Measurements from ENCODE around the gene TSPAN14.

The TSPAN14 gene

DNA sequence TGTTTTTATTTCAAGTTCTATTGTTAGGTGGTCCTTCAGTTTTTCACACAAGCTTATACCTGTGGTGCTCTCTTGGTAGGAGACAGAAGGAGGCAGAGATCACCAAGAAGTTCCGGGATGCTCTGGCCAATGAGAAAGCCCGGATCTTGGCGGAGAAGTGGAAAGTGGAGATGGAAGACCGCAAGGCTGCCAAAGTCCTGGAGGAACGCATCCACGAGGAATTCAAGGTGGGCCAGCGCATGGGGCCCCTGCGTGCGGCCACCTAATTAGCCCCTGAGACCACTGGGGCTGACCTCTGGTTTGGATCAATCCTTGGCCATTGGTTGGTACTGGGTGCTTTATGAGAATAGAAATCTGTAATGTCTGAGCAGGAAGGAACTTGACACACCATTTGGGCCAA, 117.2 kb downstream of the TSPAN14 start:
- WGBS (ENCODE audit: extremely low coverage, insufficient coverage, insufficient read length): no CpG with 5 or more reads among the region's 9 CpGs
- Histone ChIP-seq H2AK5ac (ENCODE audit: low read length) (no peak overlapping the region), H3K27ac (ENCODE audit: low read depth, low read length) (no peak overlapping the region), H4K8ac (ENCODE audit: low read depth, low read length) (no peak overlapping the region), H3K9me3 (ENCODE audit: insufficient read depth, low read depth, low read length) (peaks cover 1% of the 10 kb centered on the region), H3K14ac (ENCODE audit: low read length) (no peak overlapping the region), H3K4me3 (ENCODE audit: low read depth, low read length) (no peak overlapping the region), H3K36me3 (ENCODE audit: control insufficient read depth in 1 of 2, insufficient read depth in 2 of 2, low read length in 2 of 2) (peaks cover 0 to 3% of the 10 kb centered on the region in 2 experiments), H4K12ac (ENCODE audit: low read depth, low read length) (peak overlapping the region; percentile 18), H2BK5ac (ENCODE audit: low read depth, low read length, poor library complexity) (no peak overlapping the region), H4K91ac (ENCODE audit: low read depth, low read length) (no peak overlapping the region), H3K23ac (ENCODE audit: low read length) (no peak overlapping the region), H3K79me2 (ENCODE audit: control insufficient read depth, insufficient read depth, low read length, poor library complexity) (no peaks in the 10 kb centered on the region), H2BK12ac (ENCODE audit: low read length) (no peak overlapping the region), H3K27me3 (ENCODE audit: insufficient read depth, low read length) (no peaks in the 10 kb centered on the region), H2AFZ (ENCODE audit: insufficient read depth, low read length, poor library complexity) (no peak overlapping the region), H3K4me1 (ENCODE audit: control insufficient read depth in 1 of 2, insufficient read depth in 2 of 2, low read length in 2 of 2) (no peaks in the 10 kb centered on the region), H3K18ac (ENCODE audit: low read length) (no peak overlapping the region), H3K79me1 (ENCODE audit: low read length) (no peaks in the 10 kb centered on the region), H2BK120ac (ENCODE audit: insufficient read depth, low read length, poor library complexity) (no peak overlapping the region), H3K9ac (ENCODE audit: low read length) (no peak overlapping the region), H3K4me2 (ENCODE audit: low read length) (no peak overlapping the region), H3K4ac (ENCODE audit: low read depth, low read length) (no peak overlapping the region)
- DNase-seq: no peak

DNA sequence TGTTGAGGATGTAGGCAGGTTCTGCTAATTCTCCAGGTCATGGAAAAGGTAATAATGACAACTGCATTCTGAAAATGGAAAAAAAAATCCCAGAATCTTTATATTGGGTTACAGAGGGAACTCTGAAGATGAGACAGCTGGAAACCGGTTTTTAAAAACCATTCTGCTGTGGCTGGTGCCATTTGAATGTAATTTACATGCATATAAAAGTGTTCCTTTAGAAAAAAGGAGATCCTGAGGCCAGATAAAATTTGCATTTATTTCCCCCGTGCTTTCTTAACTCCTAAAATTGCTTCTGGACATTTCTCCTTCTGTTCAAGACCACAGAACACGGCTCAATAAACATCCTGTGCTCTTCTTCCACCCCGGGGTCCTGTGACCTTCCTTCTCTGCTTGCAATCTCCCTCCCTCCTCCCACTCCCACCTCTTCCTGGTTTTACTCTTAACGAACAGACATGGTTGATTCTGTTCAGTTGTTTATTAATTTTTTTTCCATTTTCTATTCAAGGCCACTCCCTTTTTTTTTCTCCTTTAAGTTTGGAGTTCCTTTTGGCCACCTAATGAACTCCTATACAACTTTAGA, 125.2 kb downstream of the TSPAN14 start:
- no peak overlapping the region for H2BK5ac ChIP-seq (ENCODE audit: low read depth, low read length, poor library complexity)
- H3K27ac ChIP-seq (ENCODE audit: low read depth, low read length): no peak overlapping the region
- no peak overlapping the region for H3K4ac ChIP-seq (ENCODE audit: low read depth, low read length)
- H3K9ac ChIP-seq (ENCODE audit: low read length): no peak overlapping the region
- no peaks in the 10 kb centered on the region for H3K27me3 ChIP-seq (ENCODE audit: insufficient read depth, low read length)
- H3K79me2 ChIP-seq (ENCODE audit: control insufficient read depth, insufficient read depth, low read length, poor library complexity): no peaks in the 10 kb centered on the region
- no CpG with 5 or more reads among the region's 5 CpGs for WGBS (ENCODE audit: extremely low coverage, insufficient coverage, insufficient read length)
- no peak overlapping the region for H3K4me2 ChIP-seq (ENCODE audit: low read length)
- H4K8ac ChIP-seq (ENCODE audit: low read depth, low read length): no peak overlapping the region
- H2AK5ac ChIP-seq (ENCODE audit: low read length): no peak overlapping the region
- H3K14ac ChIP-seq (ENCODE audit: low read length): no peak overlapping the region
- H2BK120ac ChIP-seq (ENCODE audit: insufficient read depth, low read length, poor library complexity): no peak overlapping the region
- no peak overlapping the region for H3K18ac ChIP-seq (ENCODE audit: low read length)
- no peak overlapping the region for H3K4me3 ChIP-seq (ENCODE audit: low read depth, low read length)
- DNase-seq: no peak
- H3K9me3 ChIP-seq (ENCODE audit: insufficient read depth, low read depth, low read length): no peaks in the 10 kb centered on the region
- no peak overlapping the region for H4K91ac ChIP-seq (ENCODE audit: low read depth, low read length)
- no peak overlapping the region for H4K12ac ChIP-seq (ENCODE audit: low read depth, low read length)
- H3K36me3 ChIP-seq (ENCODE audit: control insufficient read depth in 1 of 2, insufficient read depth in 2 of 2, low read length in 2 of 2): no peaks in the 10 kb centered on the region
- H3K23ac ChIP-seq (ENCODE audit: low read length): no peak overlapping the region
- peaks cover 0 to 3% of the 10 kb centered on the region in 2 experiments for H3K4me1 ChIP-seq (ENCODE audit: control insufficient read depth in 1 of 2, insufficient read depth in 2 of 2, low read length in 2 of 2)
- H2AFZ ChIP-seq (ENCODE audit: insufficient read depth, low read length, poor library complexity): no peak overlapping the region
- no peaks in the 10 kb centered on the region for H3K79me1 ChIP-seq (ENCODE audit: low read length)
- no peak overlapping the region for H2BK12ac ChIP-seq (ENCODE audit: low read length)

DNA sequence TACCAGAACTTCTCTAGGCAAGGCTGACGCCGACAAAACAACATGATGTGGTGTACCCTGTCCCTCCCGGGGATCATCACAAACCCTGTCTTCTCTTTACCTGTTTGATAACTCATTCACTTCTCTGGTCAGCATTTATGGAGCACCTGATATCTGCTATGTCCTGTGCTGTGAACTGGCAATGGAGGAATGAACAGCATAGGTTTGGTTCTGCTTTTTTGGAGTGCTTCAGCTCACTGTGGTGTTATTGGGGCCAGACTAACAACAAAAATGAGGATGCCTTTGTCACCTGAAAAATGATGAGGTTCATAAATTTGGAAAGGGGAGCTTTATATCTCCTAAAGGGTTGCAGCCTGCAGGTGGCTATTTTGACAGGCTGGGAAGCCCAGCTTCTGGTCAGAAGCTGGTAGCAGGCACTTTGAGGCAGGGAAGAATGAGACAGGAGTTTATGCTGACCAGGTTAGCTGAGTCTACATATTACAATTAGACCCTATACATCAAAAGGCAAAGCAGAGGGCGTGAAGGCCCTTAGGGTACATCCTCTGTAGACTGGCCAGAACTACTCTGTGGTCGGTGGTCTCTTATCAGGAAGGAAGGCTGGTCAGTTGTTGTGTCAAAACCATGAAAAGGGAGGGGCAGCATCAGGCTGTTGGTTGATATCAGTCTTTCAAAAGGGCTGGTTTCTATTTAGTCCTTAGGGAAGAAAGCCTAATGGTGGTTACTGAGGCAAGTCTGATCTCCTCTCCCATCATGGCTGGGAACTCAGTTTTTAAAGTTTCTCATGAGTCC, 125.9 kb downstream of the TSPAN14 start:
- H3K27ac ChIP-seq (ENCODE audit: low read depth, low read length): no peak overlapping the region
- H3K4ac ChIP-seq (ENCODE audit: low read depth, low read length): no peak overlapping the region
- no peak overlapping the region for H2BK5ac ChIP-seq (ENCODE audit: low read depth, low read length, poor library complexity)
- H2AK5ac ChIP-seq (ENCODE audit: low read length): no peak overlapping the region
- H3K4me2 ChIP-seq (ENCODE audit: low read length): no peak overlapping the region
- H3K4me3 ChIP-seq (ENCODE audit: low read depth, low read length): no peak overlapping the region
- peaks cover 0 to 3% of the 10 kb centered on the region in 2 experiments for H3K4me1 ChIP-seq (ENCODE audit: control insufficient read depth in 1 of 2, insufficient read depth in 2 of 2, low read length in 2 of 2)
- DNase-seq: no peak
- no peaks in the 10 kb centered on the region for H3K27me3 ChIP-seq (ENCODE audit: insufficient read depth, low read length)
- H3K18ac ChIP-seq (ENCODE audit: low read length): no peak overlapping the region
- H2BK12ac ChIP-seq (ENCODE audit: low read length): no peak overlapping the region
- H4K12ac ChIP-seq (ENCODE audit: low read depth, low read length): no peak overlapping the region
- no peak overlapping the region for H3K9ac ChIP-seq (ENCODE audit: low read length)
- H3K14ac ChIP-seq (ENCODE audit: low read length): no peak overlapping the region
- no peak overlapping the region for H3K23ac ChIP-seq (ENCODE audit: low read length)
- no peaks in the 10 kb centered on the region for H3K79me2 ChIP-seq (ENCODE audit: control insufficient read depth, insufficient read depth, low read length, poor library complexity)
- H3K79me1 ChIP-seq (ENCODE audit: low read length): no peaks in the 10 kb centered on the region
- H3K36me3 ChIP-seq (ENCODE audit: control insufficient read depth in 1 of 2, insufficient read depth in 2 of 2, low read length in 2 of 2): no peaks in the 10 kb centered on the region
- H4K91ac ChIP-seq (ENCODE audit: low read depth, low read length): no peak overlapping the region
- no CpG with 5 or more reads among the region's 5 CpGs for WGBS (ENCODE audit: extremely low coverage, insufficient coverage, insufficient read length)
- no peak overlapping the region for H2BK120ac ChIP-seq (ENCODE audit: insufficient read depth, low read length, poor library complexity)
- H4K8ac ChIP-seq (ENCODE audit: low read depth, low read length): no peak overlapping the region
- no peaks in the 10 kb centered on the region for H3K9me3 ChIP-seq (ENCODE audit: insufficient read depth, low read depth, low read length)
- no peak overlapping the region for H2AFZ ChIP-seq (ENCODE audit: insufficient read depth, low read length, poor library complexity)

- no peak overlapping the region for H3K9ac ChIP-seq (ENCODE audit: low read length)
- no peak overlapping the region for H3K14ac ChIP-seq (ENCODE audit: low read length)
- no peak overlapping the region for H2AFZ ChIP-seq (ENCODE audit: insufficient read depth, low read length, poor library complexity)
- no peak overlapping the region for H3K23ac ChIP-seq (ENCODE audit: low read length)
- H3K4ac ChIP-seq (ENCODE audit: low read depth, low read length): no peak overlapping the region
- H2AK5ac ChIP-seq (ENCODE audit: low read length): no peak overlapping the region
- H2BK12ac ChIP-seq (ENCODE audit: low read length): no peak overlapping the region
- H3K27ac ChIP-seq (ENCODE audit: low read depth, low read length): no peak overlapping the region
- no peak overlapping the region for H4K12ac ChIP-seq (ENCODE audit: low read depth, low read length)
- H2BK120ac ChIP-seq (ENCODE audit: insufficient read depth, low read length, poor library complexity): no peak overlapping the region
- DNase-seq: no peak
- no peak overlapping the region for H2BK5ac ChIP-seq (ENCODE audit: low read depth, low read length, poor library complexity)
- H3K4me1 ChIP-seq (ENCODE audit: control insufficient read depth in 1 of 2, insufficient read depth in 2 of 2, low read length in 2 of 2): peaks cover 0 to 3% of the 10 kb centered on the region in 2 experiments
- no peaks in the 10 kb centered on the region for H3K79me2 ChIP-seq (ENCODE audit: control insufficient read depth, insufficient read depth, low read length, poor library complexity)
- no peak overlapping the region for H3K4me3 ChIP-seq (ENCODE audit: low read depth, low read length)
- no peak overlapping the region for H4K91ac ChIP-seq (ENCODE audit: low read depth, low read length)
- no peak overlapping the region for H3K4me2 ChIP-seq (ENCODE audit: low read length)
- no peak overlapping the region for H3K18ac ChIP-seq (ENCODE audit: low read length)
- H4K8ac ChIP-seq (ENCODE audit: low read depth, low read length): no peak overlapping the region
- H3K9me3 ChIP-seq (ENCODE audit: insufficient read depth, low read depth, low read length): no peaks in the 10 kb centered on the region
- no peaks in the 10 kb centered on the region for H3K27me3 ChIP-seq (ENCODE audit: insufficient read depth, low read length)
- H3K79me1 ChIP-seq (ENCODE audit: low read length): no peaks in the 10 kb centered on the region
- no peaks in the 10 kb centered on the region for H3K36me3 ChIP-seq (ENCODE audit: control insufficient read depth in 1 of 2, insufficient read depth in 2 of 2, low read length in 2 of 2)
- no CpG with 5 or more reads among the region's 7 CpGs for WGBS (ENCODE audit: extremely low coverage, insufficient coverage, insufficient read length)
These were observed 126.7 kb downstream of the TSPAN14 start for GRCh38 chr10:80580638-80581468.
